AG04449 (cell line): ENCODE results near the gene PRKCZ.
"Not testable (repeated sequence)": the region's sequence is repeated elsewhere in the genome, so short reads cannot be mapped to it uniquely, and the experiment has no call there.

ENCODE experiments used
- CTCF ChIA-PET: fragments of 350-600 bp; formaldehyde crosslinking; extraction: SDS; loops from one replicate; lab custom pipeline; 2021; ENCODE audit warnings: antibody characterized with exemption; lab: Yijun Ruan, JAX
- POLR2A ChIA-PET: fragments of 400-600, 350-600 bp; formaldehyde crosslinking; extraction: SDS; loops from one replicate; lab custom pipeline; 2020; ENCODE audit warnings: antibody characterized with exemption, inconsistent platforms; lab: Yijun Ruan, JAX
- DNase-seq: peaks from one replicate; pipeline ENCODE4 v3.0.0-alpha.2; 2010; ENCODE audit warnings: low read depth, low spot score
- H3K4me3 ChIP-seq: 2 replicates; pipeline ENCODE4 v1.5.1; 2011; ENCODE audit warnings: low read depth, mild to moderate bottlenecking, control low read depth, low read length
- TF ChIP-seq, protein P1 (sequence below): IDR thresholded peaks from one replicate; pipeline ENCODE4 v1.5.1; 2011; ENCODE audit warnings: mild to moderate bottlenecking, moderate library complexity, low read length, control low read depth, inconsistent platforms; ENCODE audit not compliant: insufficient read depth; ENCODE audit errors: missing control alignments

PRKCZ gene

DNA sequence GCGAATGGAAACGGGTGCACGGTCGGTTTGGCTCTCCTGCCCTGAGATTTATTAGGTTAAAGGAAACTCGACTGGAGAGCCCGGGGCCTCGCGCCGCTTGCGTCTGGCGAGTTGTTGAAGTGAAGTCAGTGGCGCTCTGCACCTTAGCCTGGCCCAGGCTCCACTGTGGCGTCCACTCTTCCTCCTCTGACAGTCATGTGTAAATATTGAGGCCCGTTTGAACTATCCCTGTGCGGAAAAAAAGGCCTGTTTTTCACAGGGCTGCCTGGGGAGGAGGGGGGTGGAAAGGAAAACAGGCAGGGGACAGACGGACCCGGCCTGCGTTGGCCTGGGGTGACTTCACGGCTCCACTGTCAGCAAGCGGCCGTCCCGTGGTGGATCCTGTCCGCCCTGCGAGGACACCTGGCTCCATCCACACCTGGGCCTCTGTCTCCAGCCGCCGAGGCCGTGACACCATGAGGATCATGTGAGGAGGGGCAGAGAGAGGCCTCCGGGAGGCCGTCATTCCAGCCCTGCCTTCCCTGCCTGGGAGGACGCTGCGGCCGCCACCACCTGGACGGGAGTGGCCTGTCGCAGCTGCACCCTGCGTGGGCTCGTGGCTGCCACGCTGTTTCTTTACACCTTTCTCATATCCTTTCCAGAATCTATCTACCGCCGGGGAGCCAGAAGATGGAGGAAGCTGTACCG, 84.6 kb downstream of the PRKCZ start:
- H3K4me3 ChIP-seq: no peak overlapping the region
- DNase-seq: no peak
- TF ChIP-seq, protein P1, sequence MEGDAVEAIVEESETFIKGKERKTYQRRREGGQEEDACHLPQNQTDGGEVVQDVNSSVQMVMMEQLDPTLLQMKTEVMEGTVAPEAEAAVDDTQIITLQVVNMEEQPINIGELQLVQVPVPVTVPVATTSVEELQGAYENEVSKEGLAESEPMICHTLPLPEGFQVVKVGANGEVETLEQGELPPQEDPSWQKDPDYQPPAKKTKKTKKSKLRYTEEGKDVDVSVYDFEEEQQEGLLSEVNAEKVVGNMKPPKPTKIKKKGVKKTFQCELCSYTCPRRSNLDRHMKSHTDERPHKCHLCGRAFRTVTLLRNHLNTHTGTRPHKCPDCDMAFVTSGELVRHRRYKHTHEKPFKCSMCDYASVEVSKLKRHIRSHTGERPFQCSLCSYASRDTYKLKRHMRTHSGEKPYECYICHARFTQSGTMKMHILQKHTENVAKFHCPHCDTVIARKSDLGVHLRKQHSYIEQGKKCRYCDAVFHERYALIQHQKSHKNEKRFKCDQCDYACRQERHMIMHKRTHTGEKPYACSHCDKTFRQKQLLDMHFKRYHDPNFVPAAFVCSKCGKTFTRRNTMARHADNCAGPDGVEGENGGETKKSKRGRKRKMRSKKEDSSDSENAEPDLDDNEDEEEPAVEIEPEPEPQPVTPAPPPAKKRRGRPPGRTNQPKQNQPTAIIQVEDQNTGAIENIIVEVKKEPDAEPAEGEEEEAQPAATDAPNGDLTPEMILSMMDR: no peak
- CTCF ChIA-PET: interaction anchor here (0.6 to 4.3 kb wide), 3 partner anchors 37 to 40 kb away, joined by 3 to 28 read pairs (median 3); no protein-coding TSS in a partner anchor
- POLR2A ChIA-PET: no interaction called here

DNA sequence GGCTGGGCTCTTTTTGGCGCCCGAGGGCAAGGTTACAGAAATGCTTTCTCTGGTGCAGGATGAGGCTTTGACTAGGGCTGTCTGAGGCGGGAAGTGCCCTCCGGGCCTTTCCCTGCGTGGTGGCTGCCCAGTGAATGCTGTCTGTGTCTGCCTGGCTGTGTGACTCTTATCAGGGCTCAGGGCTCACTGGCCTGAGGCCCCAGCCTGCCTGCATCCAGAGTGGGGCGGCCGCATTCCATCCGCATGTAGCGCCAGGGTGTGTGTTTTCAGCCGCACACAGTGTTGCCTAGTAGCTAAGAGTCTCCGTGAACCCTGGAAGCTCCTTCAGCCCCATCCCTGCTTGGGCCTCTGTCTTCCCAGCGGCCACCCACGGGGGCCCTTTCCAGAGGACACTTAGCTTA, 85.2 kb downstream of the PRKCZ start:
- POLR2A ChIA-PET: no interaction called here
- no peak overlapping the region for H3K4me3 ChIP-seq
- TF ChIP-seq, protein P1: no peak
- CTCF ChIA-PET: interaction anchor here (0.7 kb wide), 1 partner anchor 39 kb away, joined by 3 read pairs; no protein-coding TSS in a partner anchor
- DNase-seq: peak; percentile 41

DNA sequence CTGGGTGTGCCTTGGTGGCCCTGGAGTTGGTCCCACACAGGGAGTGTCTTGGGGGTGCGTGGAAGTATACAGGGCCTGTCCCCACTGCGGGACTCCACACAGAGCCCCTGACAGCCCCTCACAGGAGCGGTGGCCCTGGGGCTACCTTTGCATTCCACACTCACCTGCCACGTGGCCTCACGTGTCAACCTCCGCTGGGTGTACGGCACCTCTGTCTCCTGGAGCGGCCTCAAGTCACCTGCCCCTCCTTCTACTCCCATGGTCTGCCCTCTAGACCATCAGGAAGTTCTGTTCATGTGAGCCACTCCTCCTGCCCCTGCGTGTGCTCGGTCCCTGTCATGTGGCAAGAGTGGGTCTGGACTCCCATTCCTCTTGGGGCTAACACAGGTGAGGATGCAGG, 85.7 kb downstream of the PRKCZ start:
- DNase-seq: no peak
- POLR2A ChIA-PET: no interaction called here

DNA sequence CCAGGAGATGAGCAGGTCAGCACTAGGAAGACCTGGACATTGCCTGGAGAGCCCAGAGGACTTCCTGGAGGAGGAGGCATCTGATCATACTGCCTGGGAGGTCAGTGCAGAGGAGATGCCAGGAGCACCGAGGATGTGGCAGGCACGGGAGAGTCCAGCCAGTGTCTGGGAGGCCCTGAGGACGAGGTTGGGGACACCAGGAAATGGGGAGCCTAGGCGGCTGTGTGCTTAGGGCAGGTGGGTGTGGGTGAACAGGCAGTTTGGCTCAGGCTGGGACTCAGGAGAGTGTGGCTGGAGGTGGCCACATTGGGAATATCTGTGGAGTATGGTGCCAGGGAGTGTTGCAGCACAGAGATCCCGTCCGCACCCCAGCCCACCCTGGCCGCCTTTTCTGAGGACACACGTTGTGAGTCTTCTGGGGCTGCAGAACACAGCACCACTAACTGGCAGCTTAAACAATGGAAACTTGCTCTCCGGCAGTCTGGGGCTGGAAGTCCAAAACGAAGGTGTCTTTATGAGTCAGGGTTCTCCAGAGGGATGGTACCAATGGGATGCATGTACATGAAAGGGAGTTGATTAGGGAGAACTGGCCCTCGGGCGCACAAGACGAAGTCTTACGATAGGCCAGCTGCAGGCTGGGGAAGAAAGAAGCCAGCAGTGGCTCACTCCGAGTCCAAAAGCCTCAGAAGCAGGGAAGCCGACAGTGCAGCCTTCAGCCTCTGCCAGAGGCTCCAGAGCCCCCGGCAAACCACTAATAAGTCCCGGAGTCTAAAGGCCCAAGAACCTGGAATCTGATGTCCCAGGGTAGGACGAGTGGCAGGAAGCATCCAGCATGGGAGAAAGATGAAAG, 86.4 kb downstream of the PRKCZ start:
- DNase-seq: no peak
- TF ChIP-seq, protein P1: no peak
- ChIA-PET CTCF (interaction anchor here (1.1 kb wide), 1 partner anchor 35 kb away, joined by 3 read pairs; no protein-coding TSS in a partner anchor), POLR2A (no interaction called here)
- H3K4me3 ChIP-seq: no peak overlapping the region

More for the DNA sequence above, 85.7 kb downstream of the PRKCZ start:
- H3K4me3 ChIP-seq: no peak overlapping the region
- TF ChIP-seq, protein P1: no peak
- CTCF ChIA-PET: interaction anchor here (0.7 kb wide), 1 partner anchor 39 kb away, joined by 3 read pairs; no protein-coding TSS in a partner anchor

DNA sequence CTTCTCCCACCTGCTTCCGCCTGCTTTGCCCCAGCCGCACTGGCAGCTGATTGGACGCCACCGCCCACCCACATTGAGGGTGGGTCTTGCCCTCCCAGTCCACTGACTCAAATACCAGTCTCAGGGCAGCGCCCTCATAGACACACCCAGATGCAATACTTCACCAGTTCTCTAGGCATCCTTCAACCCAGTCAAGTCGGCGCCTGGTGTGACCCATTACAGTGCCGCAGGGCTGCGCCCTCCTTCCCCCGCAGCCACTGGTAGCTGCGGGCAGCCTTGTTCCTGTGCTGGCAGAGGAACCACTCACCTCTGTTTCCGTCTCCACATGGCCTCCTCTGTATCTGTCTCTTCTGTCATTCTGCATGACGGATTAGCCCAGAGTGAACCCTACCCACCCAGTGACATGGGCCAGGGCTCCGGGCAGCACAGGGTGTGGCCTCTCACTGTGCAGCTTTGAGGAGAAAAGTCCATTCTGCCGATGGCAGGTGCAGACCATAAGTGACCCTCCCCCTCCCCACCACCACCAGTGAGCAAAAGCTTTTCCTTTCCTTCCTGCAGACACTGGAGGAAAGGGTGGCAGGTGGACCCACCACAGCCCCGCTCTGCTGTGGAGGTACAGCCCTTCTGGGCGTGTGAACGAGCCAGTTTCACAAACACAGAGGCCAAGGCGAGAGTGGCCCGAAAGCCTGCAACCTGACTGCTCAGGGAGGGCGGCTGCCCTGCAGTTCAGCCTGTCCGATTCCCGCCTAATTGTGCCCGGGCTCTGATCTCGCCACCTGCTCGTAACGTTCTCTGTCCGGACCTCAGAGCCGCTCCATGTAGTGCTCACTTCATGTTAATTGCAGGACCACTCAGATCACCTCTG, 87.3 kb downstream of the PRKCZ start:
- CTCF ChIA-PET: interaction anchor here (1.1 kb wide), 1 partner anchor 34 kb away, joined by 3 read pairs; no protein-coding TSS in a partner anchor
- no peak for DNase-seq
- H3K4me3 ChIP-seq: no peak overlapping the region
- TF ChIP-seq, protein P1: no peak
- POLR2A ChIA-PET: no interaction called here

DNA sequence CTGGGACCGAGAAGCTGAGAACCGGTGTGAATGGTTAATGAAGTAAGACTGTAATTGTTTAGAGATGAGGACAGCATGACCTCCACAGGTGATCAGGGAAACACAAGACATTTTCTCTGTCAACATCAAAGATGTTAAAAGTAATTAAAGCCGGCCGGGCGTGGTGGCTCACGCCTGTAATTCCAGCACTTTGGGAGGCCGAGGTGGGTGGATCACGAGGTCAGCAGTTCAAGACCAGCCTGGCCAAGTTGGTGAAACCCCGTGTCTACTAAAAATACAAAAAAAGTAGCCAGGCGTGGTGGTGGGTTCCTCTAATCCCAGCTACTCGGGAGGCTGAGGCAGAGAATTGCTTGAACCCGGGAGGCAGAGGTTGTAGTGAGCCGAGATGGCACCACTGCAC, 88.9 kb downstream of the PRKCZ start:
- POLR2A ChIA-PET: interaction anchor here (0.5 kb wide), 1 partner anchor 173 kb away, joined by 3 read pairs; no protein-coding TSS in a partner anchor
- not testable (repeated sequence) for DNase-seq, H3K4me3 ChIP-seq
- CTCF ChIA-PET: interaction anchor here (1.1 to 3.2 kb wide), 22 partner anchors 8 to 243 kb away, joined by 3 to 39 read pairs (median 7); partner anchors contain the start of gene FAAP20
